DOHH2 (cell line): Measurements from ENCODE around the gene FYCO1.

Source experiments
- CTCF ChIP-seq: fragments of 200-600 bp; sonication (generic); IDR thresholded peaks from one replicate; pipeline ENCODE4 v1.5.1; 2014; ENCODE audit warnings: antibody characterized with exemption, mild to moderate bottlenecking, low read depth, low read length; ENCODE audit not compliant: poor library complexity, severe bottlenecking
- EZH2phosphoT487 ChIP-seq: fragments of 200-600 bp; sonication (generic); IDR thresholded peaks from 2 replicates; pipeline ENCODE4 v1.6.1; 2017; ENCODE audit warnings: borderline replicate concordance, mild to moderate bottlenecking, antibody characterized with exemption, low read length, moderate library complexity, mixed read lengths

GRCh38 chr3:45923755-45924154 is 71.9 kb downstream of the FYCO1 start:
- TF ChIP-seq CTCF (no peak), EZH2phosphoT487 (no peak)
